Measurements from ENCODE around the gene TMEFF2. TPM values are rescaled to one million over a fixed set of nuclear protein-coding genes. Genes with fewer than 3 reads are reported as not detected.

The TMEFF2 gene
- total RNA-seq, 1 donor: 9.4 TPM

- no peak overlapping the region for H3K4me3 ChIP-seq (ENCODE audit: low read depth, low read length)
- TF ChIP-seq CTCF (IDR thresholded peaks at IDR 0.05; ENCODE audit: insufficient read depth, low read length): no peak
- no peak for DNase-seq (ENCODE audit: low read depth)
These were observed 176.9 kb downstream of the TMEFF2 start for GRCh38 chr2:192017844-192018243.

DNA sequence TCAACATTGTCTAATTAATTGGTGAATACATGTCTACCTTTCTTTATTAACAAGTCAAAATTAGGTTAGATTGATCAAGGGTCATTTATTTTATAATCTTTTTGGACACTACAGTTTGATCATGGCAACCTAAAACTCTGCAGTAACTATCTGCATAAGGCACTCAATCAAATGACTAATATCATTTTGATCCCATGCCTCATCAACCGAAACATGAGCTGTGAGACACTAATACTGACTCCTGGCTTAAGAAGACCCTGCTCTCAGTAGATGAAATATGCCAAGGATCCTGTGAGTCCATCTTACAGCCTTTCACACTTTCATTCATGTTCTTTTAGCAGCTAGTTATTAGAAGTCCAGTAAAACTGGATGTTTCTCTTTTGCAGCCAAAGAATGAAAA lies 178.5 kb downstream of the TMEFF2 start:
- TF ChIP-seq CTCF (IDR thresholded peaks at IDR 0.05; ENCODE audit: insufficient read depth, low read length): no peak
- DNase-seq (ENCODE audit: low read depth): peak; percentile 22
- H3K4me3 ChIP-seq (ENCODE audit: low read depth, low read length): no peak overlapping the region

- H3K4me3 ChIP-seq (ENCODE audit: low read depth, low read length): no peak overlapping the region
- no peak for DNase-seq (ENCODE audit: low read depth)
- TF ChIP-seq CTCF (IDR thresholded peaks at IDR 0.05; ENCODE audit: insufficient read depth, low read length): no peak
These were observed 181.5 kb downstream of the TMEFF2 start for GRCh38 chr2:192013211-192013610.

DNA sequence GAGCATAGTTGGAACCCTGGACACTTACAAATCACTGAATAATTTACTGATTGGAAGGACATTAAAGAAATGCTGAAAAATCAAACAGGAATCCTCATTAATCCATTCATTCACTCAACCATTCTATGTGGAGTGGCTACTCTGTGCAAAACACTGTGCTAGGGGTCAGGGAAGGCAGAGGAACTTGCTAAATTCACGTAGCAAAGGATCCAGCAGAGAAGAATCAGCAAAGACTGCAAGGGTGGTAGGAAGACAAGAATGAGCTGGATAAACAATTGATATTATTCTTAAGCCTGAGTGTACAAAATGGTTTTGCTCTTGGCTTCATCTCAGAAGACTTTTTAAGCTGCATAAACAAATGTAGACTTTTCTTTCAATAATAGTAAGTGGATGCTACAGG lies 183.5 kb downstream of the TMEFF2 start:
- TF ChIP-seq CTCF (IDR thresholded peaks at IDR 0.05; ENCODE audit: insufficient read depth, low read length): no peak
- no peak for DNase-seq (ENCODE audit: low read depth)
- no peak overlapping the region for H3K4me3 ChIP-seq (ENCODE audit: low read depth, low read length)

DNA sequence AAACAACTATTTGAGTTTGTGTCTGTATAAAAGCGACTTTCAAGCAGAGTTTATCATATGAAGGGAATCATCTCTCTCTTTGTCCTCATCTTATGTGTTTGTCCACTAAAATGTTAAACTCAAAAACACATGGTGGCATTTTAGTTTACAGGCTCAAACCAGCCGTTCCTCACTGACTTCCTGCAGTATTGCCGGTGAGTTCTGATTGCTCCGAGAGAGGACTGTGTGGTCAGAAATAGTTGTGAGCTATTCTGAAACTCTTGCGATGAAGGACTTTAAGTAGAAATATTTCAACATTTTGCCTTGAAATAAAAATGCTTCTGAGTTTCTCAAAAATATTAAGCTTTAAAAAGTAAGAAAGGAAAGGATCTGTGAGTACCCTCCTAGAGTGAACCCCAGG lies 184.7 kb downstream of the TMEFF2 start:
- TF ChIP-seq CTCF (IDR thresholded peaks at IDR 0.05; ENCODE audit: insufficient read depth, low read length): no peak
- no peak for DNase-seq (ENCODE audit: low read depth)
- no peak overlapping the region for H3K4me3 ChIP-seq (ENCODE audit: low read depth, low read length)

DNA sequence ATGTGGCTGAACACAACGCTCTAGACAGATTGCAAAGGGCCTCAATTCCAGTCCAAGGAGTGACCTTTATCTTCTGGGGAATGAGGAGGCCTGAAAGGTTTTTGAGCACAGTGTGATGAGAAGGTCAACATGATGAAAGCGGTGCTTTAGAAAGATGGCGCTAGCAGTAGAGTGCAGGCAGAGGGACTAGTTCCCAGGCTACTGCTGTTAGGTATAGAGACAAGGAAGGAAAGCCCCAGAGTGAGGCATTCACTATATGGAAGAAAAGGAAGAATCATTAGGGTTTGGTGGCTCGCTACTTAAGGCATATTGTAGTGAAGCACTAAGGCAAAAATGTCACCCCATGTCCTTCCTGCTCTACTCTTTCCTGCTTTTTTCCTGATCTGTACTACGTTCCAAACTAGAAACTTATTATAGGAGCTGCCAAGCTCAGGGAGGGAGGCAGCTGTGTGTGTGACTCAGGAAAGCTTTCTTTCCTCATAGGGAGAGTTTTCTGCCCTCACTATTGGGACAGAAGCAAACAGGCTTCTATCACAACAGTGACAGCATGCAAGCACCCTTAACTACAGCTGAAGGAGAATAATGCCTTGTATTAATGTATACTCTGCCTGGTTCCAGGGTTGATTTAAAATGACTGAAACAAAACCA lies 187.0 kb downstream of the TMEFF2 start:
- DNase-seq (ENCODE audit: low read depth): peak; percentile 44
- no peak for TF ChIP-seq CTCF (IDR thresholded peaks at IDR 0.05; ENCODE audit: insufficient read depth, low read length)
- H3K4me3 ChIP-seq (ENCODE audit: low read depth, low read length): no peak overlapping the region

DNA sequence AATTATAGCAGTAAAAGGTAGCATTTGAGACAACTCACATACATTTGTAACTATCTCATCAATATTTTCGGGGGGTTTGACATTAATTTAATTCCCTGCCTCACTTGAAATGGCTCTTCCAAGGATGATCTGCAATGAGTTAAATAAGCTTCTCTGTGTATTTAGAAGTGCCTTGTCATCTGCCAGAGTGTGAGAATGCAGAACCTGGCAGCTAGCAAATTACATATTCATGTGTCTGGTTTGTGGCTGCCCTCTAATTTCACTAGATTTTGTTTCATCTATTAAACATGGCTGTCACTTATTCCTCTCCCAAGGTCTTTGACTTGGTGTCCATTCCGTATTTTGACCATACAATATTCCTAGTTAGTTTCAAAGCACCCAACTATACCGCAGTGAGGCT lies 189.5 kb downstream of the TMEFF2 start:
- H3K4me3 ChIP-seq (ENCODE audit: low read depth, low read length): no peak overlapping the region
- no peak for TF ChIP-seq CTCF (IDR thresholded peaks at IDR 0.05; ENCODE audit: insufficient read depth, low read length)
- no peak for DNase-seq (ENCODE audit: low read depth)
